NCI-H446 treated with DMSO at 0.1 percent for 48 hours (cell line): ENCODE results near the gene SLC4A1.

Source experiments
- DNase-seq: peaks from one replicate; lab custom pipeline; 2025; lab: John Stamatoyannopoulos, UW

SLC4A1 gene

GRCh38 chr17:44220213-44221083, 47.5 kb downstream of the SLC4A1 start:
- no peak for DNase-seq

GRCh38 chr17:44219616-44220212, 48.2 kb downstream of the SLC4A1 start, which contains the start of gene UBTF:
Gene UBTF (minus strand): TSS chr17:44219675. CDS start chr17:44218229, 1,446 bp downstream.
- DNase-seq = peak; percentile 38

- no peak for DNase-seq
Observed at GRCh38 chr17:44219108-44219615, 48.8 kb downstream of the SLC4A1 start.

- peak; percentile 79 for DNase-seq
Observed at GRCh38 chr17:44218344-44219107, 49.4 kb downstream of the SLC4A1 start.

GRCh38 chr17:44217738-44218343, 50.1 kb downstream of the SLC4A1 start:
- no peak for DNase-seq

- DNase-seq = no peak
Observed at GRCh38 chr17:44216694-44217093, 51.2 kb downstream of the SLC4A1 start.

GRCh38 chr17:44216173-44216572, 51.8 kb downstream of the SLC4A1 start:
- DNase-seq = no peak

GRCh38 chr17:44214896-44215295, 53.0 kb downstream of the SLC4A1 start:
- no peak for DNase-seq

GRCh38 chr17:44214230-44214494, 53.8 kb downstream of the SLC4A1 start:
- DNase-seq = no peak

- no peak for DNase-seq
Observed at GRCh38 chr17:44213403-44214229, 54.3 kb downstream of the SLC4A1 start.

- no peak for DNase-seq
Observed at GRCh38 chr17:44212507-44213402, 55.2 kb downstream of the SLC4A1 start.

GRCh38 chr17:44211281-44212265, 56.4 kb downstream of the SLC4A1 start:
- no peak for DNase-seq

GRCh38 chr17:44210342-44211192, 57.4 kb downstream of the SLC4A1 start:
- no peak for DNase-seq

GRCh38 chr17:44209786-44210341, 58.1 kb downstream of the SLC4A1 start:
- no peak for DNase-seq

GRCh38 chr17:44207743-44208142, 60.2 kb downstream of the SLC4A1 start:
- DNase-seq = no peak

GRCh38 chr17:44207319-44207718, 60.6 kb downstream of the SLC4A1 start:
- no peak for DNase-seq

- no peak for DNase-seq
Observed at GRCh38 chr17:44206825-44207155, 61.1 kb downstream of the SLC4A1 start.
